ENCODE results near the gene KCNAB2.

KCNAB2 gene

DNA sequence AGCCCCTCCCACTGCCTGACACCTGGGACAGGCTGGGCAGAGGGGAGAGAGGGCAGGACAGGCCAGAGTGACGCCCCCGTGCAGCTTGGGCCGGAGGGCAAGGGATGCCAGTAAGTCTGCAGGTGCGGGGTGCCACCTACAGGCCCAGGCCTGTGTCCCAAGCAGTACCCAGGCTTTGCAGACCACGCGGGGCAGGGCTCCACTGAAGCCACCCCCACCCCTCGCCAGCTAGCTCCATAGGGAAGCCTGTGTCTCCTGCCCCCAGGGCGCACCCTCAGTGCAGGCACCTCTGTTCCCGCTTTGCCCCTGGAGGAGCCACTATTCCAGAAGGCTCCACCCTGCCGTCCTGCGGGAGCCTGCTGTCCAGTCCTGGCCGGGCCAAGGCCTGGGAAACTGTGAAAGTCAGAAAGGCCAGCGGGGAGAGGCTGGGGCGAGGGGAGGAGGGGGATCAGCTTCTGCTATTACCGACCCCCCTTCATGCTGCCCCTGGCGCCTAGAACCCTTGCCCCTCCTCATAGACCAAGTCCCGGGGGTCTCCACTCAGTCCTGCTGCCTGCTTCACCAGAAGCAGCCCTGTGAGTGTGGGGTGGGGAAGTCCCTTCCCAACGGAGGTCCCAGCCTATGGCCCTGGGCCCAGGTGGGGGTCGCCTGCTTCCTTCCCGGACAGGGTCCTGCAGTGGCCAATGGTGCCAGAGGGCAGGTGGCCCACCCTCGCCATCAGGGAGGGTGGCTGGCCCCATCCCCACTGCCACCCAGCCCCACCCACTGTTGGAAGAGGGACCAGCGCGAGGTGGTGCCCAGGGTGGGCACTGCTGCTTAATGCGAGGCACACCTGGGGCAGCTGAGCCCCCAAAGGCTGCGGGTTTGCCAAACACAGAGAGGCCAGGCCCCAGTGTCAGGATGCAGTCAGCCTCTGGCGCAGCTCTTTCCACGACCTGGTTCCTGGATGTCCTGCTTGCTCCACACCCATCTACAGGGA, 54.4 kb downstream of the KCNAB2 start:
- no peak for DNase-seq

DNA sequence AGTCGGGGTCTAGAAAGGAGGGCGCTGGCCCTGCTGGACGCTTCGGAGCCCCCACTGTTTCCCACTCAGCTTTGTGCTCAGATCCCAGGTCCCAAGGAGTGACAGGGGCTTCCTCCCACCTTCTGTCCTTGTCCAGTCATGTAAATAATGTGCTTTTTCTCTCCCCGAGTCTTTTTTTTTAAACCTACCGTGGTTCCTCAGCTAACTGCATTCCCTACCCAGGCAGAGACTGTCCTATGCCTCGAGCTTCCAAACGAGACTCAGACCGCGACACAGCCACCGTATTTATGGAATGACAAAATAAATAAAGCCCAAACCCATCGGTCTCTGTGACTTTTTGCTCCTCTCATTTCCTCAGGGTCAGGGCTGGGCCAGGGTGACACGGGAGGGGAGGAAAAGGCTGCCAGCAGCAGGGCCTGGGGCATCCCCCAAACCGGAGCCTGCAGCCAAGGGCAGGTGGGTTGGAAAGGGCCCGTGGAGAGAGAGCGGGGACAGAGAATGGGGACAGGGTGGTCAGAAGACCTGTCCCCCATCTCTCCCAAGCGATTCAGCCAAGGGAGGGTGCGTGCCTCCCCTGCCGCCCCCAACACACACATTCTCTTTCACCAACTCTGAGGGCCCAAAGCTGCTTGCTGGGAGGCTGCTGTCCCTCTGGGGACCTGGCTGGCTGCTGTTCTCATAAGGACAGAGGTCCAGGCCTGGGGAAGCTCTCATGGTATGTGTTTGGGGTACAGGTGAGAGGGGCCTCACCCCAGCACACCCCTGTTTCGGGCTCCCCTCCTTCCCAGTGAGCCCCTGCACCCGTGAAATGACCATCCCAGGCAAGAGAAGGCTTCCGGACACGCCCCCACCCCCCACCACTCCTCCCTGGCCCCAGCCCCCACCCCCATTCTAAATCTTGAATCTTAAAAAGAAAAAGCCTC, 55.4 kb downstream of the KCNAB2 start:
- no peak for DNase-seq

- no peak for DNase-seq
Measured at GRCh38 chr1:6101826-6102531, 56.3 kb downstream of the KCNAB2 start.

GRCh38 chr1:6102532-6102845, 56.8 kb downstream of the KCNAB2 start:
- DNase-seq = no peak

GRCh38 chr1:6103111-6103853, 57.6 kb downstream of the KCNAB2 start:
- DNase-seq = no peak

DNA sequence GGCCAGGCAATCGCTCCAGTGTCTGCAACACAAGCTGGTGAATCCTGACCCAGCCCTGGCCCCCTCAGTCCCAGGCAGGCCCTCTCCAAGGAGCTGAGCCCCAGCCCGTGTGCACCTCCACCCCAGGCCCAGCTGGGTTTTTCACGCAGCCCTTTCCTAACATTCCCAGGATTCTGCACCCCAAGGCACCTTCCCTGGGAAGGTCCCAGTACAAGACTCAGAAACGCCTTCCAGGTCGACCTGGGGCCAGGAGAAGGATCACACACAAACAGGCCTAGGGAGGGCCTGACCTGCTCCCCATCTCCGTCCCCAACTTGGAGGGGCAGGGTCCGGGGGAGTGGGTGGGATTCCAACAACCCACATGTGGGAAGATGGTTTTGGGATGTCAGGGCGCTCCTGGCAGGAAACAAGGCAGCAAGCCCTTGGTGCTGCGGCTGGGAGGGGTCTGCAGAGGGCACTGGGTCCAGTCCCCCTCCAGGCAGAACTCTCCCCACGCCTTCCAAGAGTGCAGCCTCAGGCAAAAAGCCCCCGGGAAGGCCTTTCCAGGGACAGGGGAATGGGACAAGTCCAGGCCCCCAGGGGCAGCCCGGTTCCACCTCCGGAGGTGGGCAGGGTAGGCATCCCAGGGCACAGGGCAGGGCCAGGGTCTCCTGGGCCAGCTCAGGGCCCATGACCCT, 58.3 kb downstream of the KCNAB2 start:
- no peak for DNase-seq

DNA sequence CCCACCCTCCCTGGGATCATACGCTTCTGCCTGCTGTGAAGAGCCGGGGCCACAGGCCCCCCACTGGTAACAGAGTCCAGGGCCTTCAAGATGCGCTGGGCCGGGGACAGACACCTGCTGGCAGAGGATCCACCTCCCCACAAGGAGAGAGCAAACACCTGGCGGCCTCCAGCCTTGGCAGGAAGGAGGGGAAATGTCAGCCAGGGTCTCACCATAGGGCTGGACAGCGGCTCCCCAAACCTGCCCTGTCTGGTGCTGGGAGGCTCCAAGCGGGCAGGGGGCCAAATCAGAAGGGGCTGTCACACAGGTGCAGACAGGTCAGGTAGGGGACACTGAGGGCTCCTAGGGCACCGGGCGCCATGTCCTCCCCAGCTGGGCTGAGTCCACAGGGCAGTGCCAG, 58.9 kb downstream of the KCNAB2 start:
- no peak for DNase-seq

GRCh38 chr1:6105218-6105679, 59.6 kb downstream of the KCNAB2 start:
- no peak for DNase-seq

DNA sequence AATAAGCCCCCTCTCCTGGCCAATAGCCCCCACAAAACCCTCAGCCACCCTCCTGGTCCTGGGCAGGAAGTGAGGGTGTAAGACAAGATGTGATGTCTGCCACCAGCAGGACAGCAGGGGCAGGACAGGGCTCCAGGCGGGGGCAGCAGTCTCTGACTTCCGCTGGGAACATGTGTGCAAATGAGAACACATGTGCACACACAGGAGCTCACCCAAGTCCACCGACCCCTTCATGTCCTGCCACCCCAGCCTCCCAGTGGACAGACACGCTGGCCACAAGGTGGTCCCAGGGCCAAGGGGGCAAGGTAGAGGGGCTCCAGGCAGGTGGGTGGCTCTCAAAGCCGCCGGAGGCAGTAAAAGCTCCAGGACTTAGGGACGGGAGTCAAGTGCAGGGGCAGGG, 60.1 kb downstream of the KCNAB2 start:
- DNase-seq = no peak

GRCh38 chr1:6106321-6106731, 60.6 kb downstream of the KCNAB2 start:
- no peak for DNase-seq

DNA sequence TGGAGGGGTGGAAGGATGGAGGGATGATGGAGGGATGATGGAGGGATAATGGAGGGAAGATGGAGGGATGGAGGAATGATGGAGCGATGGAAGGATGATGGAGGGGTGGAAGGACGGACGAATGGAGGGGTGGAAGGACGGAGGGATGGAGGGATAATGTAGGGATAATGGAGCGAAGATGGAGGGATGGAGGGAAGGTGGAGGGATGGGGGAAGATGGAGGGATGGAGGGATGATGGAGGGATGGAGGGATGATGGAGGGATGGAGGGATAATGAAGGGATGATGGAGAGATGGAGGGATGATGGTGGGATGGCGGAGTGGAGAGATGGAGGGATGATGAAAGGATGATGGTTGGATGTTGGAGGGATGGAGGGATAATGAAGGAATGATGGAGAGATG, 61.3 kb downstream of the KCNAB2 start:
- DNase-seq = no peak

- DNase-seq = no peak
Measured at GRCh38 chr1:6107409-6108356, 62.0 kb downstream of the KCNAB2 start.

DNA sequence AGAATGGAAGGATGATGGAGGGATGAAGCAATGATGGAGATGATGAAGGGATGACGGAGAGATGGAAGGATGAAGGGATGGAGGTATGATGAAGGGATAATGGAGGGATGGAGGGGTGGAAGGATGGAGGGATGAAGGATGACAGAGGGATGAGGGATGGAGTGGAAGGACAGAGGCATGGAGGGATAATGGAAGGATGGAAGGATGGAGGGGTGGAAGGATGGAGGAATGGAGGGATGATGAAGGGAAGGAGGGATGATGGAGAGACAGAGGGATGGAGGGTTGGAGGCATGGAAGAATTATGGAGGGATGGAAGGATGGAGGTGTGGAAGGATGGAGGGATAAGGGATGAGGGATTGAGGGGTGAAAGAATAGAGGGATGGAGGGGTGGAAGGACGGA, 62.8 kb downstream of the KCNAB2 start:
- no peak for DNase-seq

- DNase-seq = peak; percentile 41
Measured at GRCh38 chr1:6108937-6109614, 63.4 kb downstream of the KCNAB2 start.

DNA sequence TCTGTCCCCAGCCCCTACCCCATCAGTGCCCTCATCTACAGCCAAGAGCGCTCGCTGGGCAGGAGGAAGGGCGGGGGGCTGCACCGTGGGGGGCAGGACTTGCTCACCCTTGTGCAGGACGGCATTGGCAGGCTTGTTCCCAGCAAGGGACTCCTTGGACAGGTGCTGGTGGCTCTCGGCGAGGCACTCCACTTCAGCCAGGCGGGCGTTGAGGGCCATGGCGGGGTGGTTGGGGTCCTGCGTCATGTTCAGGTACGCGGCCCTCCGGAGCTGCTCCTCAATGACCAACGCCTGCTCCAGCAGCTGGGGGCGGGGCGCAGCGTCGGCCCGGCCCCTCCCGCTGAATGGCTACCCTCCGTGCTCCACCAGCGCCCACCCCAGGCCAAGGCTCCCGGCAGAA, 64.0 kb downstream of the KCNAB2 start:
- DNase-seq = no peak

DNA sequence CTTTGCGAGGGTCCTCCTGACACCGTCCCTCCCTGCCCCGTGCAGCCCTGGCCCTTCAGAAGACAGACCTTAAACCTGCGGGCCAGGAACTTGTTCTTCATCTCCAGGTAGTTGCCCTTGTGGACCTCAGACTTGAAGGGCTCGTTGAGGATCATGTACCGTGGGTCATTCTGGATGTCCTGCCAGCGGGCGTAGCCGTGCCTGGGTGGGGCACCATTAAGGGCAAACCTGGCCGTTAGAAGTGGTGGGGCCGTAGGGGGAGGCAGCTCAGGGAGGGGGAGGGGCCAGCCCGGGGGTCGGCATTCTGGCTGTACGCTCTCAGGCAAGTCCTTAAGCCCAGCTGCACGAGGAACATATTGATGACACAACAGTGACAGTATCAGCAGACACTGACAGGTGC, 64.6 kb downstream of the KCNAB2 start:
- no peak for DNase-seq

DNA sequence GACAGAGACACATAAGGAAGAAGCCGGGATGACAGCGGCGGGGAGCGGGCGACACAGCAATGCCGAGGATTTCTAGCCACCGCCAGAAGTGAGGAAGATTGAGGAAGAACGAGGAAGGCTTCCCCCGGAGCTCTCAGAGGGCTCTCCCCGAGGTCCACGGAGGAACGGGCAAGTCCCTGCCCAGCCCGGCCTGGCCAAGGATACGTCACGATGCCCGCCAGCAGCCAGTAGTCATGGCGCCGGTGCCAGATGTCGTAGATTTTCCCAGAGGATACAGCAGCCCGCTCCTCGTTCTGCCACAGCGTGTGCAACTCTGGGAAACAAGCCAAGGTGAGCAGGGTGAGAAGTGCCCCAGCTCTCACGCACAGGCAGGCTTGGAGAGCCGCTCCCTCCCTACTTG, 65.9 kb downstream of the KCNAB2 start:
- DNase-seq = no peak

DNA sequence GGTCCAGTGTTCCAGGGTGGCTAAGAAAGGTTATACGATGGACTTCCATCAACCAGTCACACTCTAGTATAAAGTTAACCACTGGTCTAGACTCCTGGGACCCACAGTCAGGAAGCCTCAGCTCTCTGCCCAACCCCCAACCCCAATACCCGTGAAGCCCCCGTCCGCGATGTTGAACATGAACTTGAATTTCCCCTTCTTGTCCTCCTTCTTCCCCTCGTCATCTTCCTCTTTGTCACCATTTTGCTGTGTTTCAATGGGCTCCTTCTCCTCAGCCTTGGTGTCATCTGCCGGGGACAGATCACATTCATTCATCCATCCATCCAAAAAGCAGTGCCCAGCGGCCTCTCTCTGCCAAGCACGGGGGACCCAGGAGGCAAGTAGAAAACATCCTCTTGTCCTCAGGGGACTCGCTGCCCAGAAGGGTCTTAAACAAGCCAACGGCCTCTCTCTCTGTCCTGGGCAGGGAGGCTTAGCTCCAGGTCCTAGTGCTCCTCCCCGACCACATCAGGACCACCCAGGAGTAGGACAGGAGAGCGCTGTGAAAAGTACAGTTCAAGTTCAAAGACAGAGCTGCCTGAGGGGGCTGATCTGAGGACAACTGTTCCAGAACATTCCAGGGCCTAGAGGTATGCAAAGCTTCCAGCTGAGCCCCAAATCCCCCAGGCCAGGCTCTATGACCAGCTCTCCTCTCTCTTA, 66.5 kb downstream of the KCNAB2 start:
- DNase-seq = no peak

DNA sequence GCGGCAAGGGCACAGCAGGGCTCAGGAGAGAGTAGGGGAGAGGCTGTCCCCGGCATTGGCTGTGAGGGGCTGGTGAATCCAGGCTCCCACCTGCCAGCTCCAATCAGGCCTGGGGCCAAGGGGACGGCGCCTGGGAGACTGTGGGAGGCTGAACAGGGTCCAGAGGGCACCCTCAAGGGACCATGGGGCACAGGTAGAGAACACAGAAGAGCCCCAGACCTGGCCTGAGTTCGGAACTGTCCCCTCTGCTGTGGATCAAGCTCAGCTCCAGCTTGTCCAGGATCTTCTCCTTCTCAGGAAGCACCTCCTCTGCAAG, 67.0 kb downstream of the KCNAB2 start:
- DNase-seq = no peak

- DNase-seq = no peak
Measured at GRCh38 chr1:6113116-6113515, 67.4 kb downstream of the KCNAB2 start.
